ENCODE measurements around the gene PFDN6. TPM values are rescaled to one million over a fixed set of nuclear protein-coding genes. Genes with fewer than 3 reads are reported as not detected.

The PFDN6 gene
- total RNA-seq, 1 experiment from 2014 or later, result 85.8 TPM

DNA sequence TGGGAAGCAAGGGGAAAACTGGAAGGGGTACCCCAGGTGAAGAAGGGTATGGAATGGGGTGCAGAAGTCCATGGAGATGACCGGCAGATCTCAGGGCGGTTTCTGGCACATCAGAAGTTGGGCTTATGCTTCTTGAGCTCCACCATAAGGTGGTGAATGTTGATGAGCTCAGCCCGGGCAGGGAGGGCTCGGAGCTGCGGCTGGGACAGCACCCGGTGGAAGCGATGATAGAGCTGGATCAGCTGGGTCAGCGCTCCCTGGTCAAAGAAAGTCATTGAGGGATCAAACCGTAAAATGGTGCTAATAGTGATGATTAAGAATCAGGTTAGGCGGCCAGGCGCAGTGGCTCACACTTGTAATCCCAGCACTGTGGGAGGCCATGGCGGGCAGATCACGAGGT is 38.7 kb upstream of the PFDN6 start:
- Histone ChIP-seq H3K4me1 (ENCODE audit: insufficient read depth, low read length) (no peaks in the 10 kb centered on the region; the same call in 1 of the 2 replicates), H3K14ac (ENCODE audit: insufficient read depth, low read length) (no peak overlapping the region), H4K5ac (ENCODE audit: insufficient read length, low read depth, low read length) (no peak overlapping the region), H2BK120ac (ENCODE audit: low read depth, low read length, poor library complexity, severe bottlenecking) (no peak overlapping the region), H2BK12ac (ENCODE audit: insufficient read length, low read depth, low read length) (no peak overlapping the region), H3K9me3 (ENCODE audit: control insufficient read depth, low read depth, low read length) (no peaks in the 10 kb centered on the region), H3K79me2 (ENCODE audit: insufficient read depth, low read length) (no peaks in the 10 kb centered on the region), H2BK15ac (ENCODE audit: low read depth, low read length) (no peak overlapping the region), H4K20me1 (ENCODE audit: control insufficient read depth, insufficient read depth, insufficient read length) (no peaks in the 10 kb centered on the region), H4K91ac (ENCODE audit: insufficient read length, low read depth, low read length) (no peak overlapping the region), H3K23ac (ENCODE audit: insufficient read length, low read depth, low read length) (no peak overlapping the region), H3T11ph (ENCODE audit: low read length) (no peak overlapping the region), H2BK5ac (ENCODE audit: insufficient read length, low read length) (no peak overlapping the region), H4K8ac (replicated peaks; ENCODE audit: insufficient read length, low read depth, low read length) (no peak overlapping the region), H2AFZ (ENCODE audit: low read length) (no peak overlapping the region), H3K4ac (ENCODE audit: low read depth, low read length) (no peak overlapping the region), H3K18ac (ENCODE audit: insufficient read length, low read depth, low read length) (no peak overlapping the region), H3K79me1 (ENCODE audit: insufficient read depth, low read depth, low read length, poor library complexity, severe bottlenecking) (no peaks in the 10 kb centered on the region), H3K27ac (ENCODE audit: insufficient read length, low read depth, low read length) (no peak overlapping the region), H3K27me3 (ENCODE audit: insufficient read depth, low read length) (no peaks in the 10 kb centered on the region; the same call in 1 of the 2 replicates), H3K56ac (ENCODE audit: insufficient read length, low read depth, low read length) (no peak overlapping the region), H3K9ac (ENCODE audit: extremely low read depth, insufficient read length, low read length) (no peak overlapping the region), H2AK5ac (ENCODE audit: insufficient read length, low read length) (no peak overlapping the region), H3K4me2 (ENCODE audit: insufficient read depth, insufficient read length, low read length) (no peak overlapping the region), H2BK20ac (ENCODE audit: low read depth, low read length, poor library complexity, severe bottlenecking) (no peak overlapping the region), H3K23me2 (ENCODE audit: insufficient read length, low read depth, low read length, poor library complexity, severe bottlenecking) (peaks cover 17% of the 10 kb centered on the region)
- H3K9me3 Mint-ChIP-seq, result no peaks in the 10 kb centered on the region; a peak in 1 of 5 replicates
- H3K36me3 Mint-ChIP-seq (ENCODE audit: insufficient read depth in 1 of 3, low read depth in 3 of 3), result peaks cover 9 to 25% (median 21%) of the 10 kb centered on the region in 3 experiments; a peak in 6 of 7 replicates
- H3K27ac Mint-ChIP-seq, result no peak overlapping the region
- no peak for DNase-seq
- peaks cover 20 to 24% of the 10 kb centered on the region in 2 experiments for H3K4me1 Mint-ChIP-seq
- H3K4me3 Mint-ChIP-seq, result peak overlapping the region; percentile 74 to 83; a peak in 3 of 5 replicates
- TF ChIP-seq, protein P1, sequence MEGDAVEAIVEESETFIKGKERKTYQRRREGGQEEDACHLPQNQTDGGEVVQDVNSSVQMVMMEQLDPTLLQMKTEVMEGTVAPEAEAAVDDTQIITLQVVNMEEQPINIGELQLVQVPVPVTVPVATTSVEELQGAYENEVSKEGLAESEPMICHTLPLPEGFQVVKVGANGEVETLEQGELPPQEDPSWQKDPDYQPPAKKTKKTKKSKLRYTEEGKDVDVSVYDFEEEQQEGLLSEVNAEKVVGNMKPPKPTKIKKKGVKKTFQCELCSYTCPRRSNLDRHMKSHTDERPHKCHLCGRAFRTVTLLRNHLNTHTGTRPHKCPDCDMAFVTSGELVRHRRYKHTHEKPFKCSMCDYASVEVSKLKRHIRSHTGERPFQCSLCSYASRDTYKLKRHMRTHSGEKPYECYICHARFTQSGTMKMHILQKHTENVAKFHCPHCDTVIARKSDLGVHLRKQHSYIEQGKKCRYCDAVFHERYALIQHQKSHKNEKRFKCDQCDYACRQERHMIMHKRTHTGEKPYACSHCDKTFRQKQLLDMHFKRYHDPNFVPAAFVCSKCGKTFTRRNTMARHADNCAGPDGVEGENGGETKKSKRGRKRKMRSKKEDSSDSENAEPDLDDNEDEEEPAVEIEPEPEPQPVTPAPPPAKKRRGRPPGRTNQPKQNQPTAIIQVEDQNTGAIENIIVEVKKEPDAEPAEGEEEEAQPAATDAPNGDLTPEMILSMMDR (conservative IDR thresholded peaks at IDR 0.05), result no peak
- no CpG with 5 or more reads among the region's 13 CpGs for WGBS (ENCODE audit: extremely low coverage, insufficient read length, low lambda C conversion rate)
- H3K27me3 Mint-ChIP-seq (ENCODE audit: low read depth), result peaks cover 30% of the 10 kb centered on the region

Data from H9 (cell line).